Stimulated activated CD4-positive, alpha-beta T cell treated with anti-CD3 and anti-CD28 coated beads, TNF-alpha, amount 100 ng/mL, for 48 hours (primary cell): ENCODE data around the gene NAV2.

ENCODE experiments used
- DNase-seq, 3 donors: peaks; one replicate each; pipeline ENCODE4 v3.0.0-alpha.2; 2020; ENCODE audit warnings: low read depth in 3 of 3

Gene NAV2

GRCh38 chr11:20158597-20159257 lies 446.1 kb downstream of the NAV2 start:
- no peak for DNase-seq

GRCh38 chr11:20159466-20160381 lies 447.1 kb downstream of the NAV2 start:
- DNase-seq, result no peak

GRCh38 chr11:20160425-20161229 lies 448.0 kb downstream of the NAV2 start, which contains the start of gene DBX1:
Gene DBX1 (minus strand): TSS chr11:20160475. CDS start chr11:20160324, 151 bp downstream.
- no peak for DNase-seq

- no peak for DNase-seq
Observed at GRCh38 chr11:20161230-20161918, 448.7 kb downstream of the NAV2 start.

- DNase-seq, result no peak
Observed at GRCh38 chr11:20161923-20162744, 449.5 kb downstream of the NAV2 start.

GRCh38 chr11:20162824-20163782 lies 450.5 kb downstream of the NAV2 start:
- DNase-seq, result no peak

- DNase-seq, result no peak
Observed at GRCh38 chr11:20163783-20164481, 451.3 kb downstream of the NAV2 start.
